NCI-H1048 (cell line): Measurements from ENCODE around the gene DIAPH2.

Source experiments
- DNase-seq: peaks from one replicate; lab custom pipeline; 2025; lab: John Stamatoyannopoulos, UW

DIAPH2 gene

DNA sequence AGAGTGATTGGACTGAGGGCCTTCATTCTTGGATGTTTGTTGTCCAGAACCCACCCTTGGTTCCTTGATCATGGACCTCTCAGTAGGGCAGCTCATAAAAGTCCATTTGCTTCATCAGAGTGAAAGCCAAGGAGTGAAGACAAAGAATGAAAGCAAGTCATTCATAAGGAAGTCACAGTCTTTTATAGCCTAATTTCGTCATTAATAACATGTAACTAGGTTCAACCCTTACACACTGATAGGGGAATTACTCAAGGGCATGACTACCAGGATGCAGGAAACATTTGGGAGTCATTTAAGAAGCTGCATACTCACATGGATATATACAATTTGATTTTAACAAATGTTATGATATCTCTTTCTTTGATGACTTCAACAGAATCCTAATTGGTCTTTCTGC lies 294.3 kb downstream of the DIAPH2 start:
- no peak for DNase-seq

DNA sequence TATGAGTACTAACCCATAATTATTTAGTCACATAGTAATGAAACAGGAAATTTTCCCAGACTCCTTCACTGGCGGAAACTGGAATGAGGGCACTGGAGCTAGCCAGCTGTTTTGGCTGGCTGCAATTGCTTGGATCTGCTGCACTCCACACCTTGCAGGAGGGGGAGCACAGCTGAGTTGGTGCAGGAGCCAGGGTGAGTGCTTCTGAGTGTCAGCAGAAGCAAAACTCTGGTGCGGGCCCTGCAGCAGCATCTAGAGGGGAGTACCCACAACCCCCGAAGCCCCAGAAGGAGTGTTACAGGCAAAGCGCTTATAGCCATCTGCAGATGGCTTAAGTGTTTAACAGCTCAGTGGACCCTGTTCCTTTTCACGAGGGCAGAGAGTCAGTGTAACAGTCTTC lies 295.1 kb downstream of the DIAPH2 start:
- no peak for DNase-seq

DNA sequence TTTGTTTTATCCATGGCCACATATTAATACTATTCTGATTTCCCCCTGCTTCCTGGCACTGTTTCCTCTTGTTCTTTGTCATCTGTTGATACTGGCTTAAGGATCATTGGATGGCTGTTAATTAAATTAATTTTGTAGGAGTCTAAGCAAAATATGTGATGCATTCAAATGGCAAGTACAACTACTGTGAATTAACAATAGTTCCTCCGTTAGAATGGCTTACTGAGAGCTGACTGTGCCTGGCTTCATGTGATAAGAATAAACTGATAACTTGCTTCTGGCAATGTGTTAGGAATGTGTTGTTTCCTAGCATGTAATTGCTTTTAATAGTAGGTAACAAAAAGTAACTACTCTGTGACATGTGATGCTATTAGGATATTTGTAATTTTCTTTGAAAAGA lies 297.5 kb downstream of the DIAPH2 start:
- no peak for DNase-seq

DNA sequence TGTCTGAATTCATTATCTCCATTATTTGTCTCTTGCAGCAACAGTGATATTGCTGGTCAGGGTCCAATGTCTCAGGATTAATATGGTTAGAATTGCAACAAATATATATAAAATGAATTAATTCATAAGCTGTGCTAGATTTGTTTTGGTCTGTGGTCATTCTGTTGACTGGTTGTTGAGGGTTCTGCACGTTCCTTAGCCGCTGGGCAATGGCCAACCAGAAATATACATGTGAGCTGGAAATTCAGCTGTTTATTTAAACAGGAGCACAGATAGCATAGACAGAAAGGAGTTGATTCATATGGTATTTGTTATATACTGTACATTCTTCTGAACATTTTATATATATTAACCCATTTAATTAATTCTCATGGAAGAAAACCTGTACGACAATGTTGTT lies 299.9 kb downstream of the DIAPH2 start:
- no peak for DNase-seq

DNA sequence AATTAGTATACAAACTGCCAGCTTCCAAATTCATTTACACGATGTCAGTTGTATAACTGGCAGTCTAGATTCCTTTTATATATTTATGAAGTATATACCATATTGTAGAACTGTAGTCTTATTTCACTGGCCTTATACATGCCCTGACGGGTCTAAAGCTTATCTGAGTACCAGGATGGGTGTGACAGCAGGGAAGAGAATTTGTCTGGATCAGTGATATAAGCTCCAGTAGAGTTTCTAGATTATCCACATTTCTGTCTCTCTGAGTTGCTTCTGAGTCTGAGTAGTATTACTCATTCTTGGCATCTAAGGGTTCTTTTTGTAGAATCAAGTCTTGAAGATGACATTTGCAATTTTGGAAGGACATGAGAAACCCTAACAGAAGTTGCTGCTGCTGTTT lies 300.4 kb downstream of the DIAPH2 start:
- DNase-seq: no peak

DNA sequence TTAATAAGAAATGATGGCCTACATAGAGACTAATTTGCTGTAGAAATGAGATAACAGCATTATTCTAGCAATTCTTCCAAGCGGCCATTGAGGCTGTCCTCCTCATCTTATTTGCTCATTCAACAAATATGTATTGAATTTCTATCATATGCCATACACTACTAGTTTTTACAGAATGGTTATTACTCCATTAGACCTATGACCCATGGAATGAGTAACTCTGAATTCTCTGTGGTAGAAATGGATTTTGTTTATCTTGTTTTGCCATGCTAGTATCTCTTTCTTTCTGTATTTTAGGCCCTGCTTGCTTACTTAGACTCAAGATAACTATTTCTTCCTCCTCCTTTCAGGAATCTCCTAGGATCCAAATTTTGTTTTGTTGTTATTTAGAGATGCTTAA lies 302.6 kb downstream of the DIAPH2 start:
- no peak for DNase-seq

DNA sequence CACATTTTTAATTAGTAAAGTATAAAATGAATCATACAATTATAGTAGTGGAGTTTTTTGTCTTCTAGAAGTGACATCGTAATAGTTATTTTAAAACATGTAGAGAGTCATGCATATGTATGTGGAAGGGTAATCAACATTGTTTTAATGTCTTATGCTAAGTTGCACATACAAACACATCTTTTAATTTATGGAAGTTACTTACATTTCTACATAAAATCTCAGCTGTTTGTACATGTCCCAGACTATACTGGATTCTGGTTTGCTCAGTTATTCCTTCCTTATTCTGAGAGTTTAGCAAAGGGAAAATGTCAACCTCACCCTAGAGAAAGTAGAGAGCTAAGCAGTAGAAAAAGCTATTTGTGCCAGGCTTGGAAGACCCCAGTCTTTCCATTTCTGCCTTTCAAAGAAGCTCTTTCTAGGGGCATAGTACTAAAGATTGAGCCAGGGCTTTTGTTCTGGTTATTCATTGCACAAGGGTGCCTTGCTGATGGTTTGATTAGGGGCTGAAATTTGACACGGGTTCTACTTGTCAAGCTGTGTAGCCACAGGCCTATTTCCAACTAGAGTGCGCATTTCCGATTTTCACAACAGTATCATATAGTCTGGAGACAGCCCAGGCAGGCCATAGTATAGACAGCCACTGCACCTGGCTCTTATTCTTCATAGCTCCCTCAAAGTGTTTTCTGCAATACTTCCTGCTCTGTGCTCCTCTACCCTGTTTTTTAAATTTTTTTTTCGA lies 305.4 kb downstream of the DIAPH2 start:
- DNase-seq: no peak

DNA sequence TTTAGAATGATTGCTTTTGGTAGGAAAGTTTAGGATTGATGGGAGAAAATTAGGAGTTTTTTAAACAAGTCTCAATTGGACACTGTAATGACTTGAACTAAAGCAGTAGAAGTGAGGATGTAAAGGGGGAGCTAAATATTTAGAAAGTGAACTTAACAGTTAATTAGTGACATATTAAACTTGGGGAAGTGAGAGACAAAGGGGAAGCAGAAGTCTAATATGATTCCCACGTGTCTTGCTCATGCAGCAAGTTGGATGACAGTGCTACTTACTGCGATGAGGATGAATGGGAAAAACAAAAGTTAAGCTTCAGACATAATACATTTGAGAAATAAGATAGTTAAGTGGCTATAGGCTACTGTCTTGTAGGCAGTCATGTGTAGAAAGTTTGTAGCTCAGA lies 309.5 kb downstream of the DIAPH2 start:
- no peak for DNase-seq

DNA sequence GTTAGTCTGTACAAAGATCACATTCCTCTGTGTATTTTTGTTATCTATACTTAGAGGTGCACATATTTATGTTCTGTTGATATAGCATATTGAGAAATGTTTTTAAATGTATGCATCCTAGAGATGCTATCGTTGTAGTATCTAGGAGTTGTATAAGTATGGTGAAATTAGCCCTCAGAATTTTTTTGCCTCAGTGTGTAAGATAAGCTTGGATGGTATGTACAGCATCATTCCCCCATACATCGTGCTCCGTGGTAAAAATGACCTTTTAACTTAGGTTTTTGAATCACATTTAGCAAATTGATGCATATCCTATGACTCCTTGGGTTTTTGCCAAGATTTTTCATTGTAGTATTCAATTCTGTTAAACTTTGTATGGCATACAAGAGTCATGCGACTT lies 312.6 kb downstream of the DIAPH2 start:
- DNase-seq: no peak

DNA sequence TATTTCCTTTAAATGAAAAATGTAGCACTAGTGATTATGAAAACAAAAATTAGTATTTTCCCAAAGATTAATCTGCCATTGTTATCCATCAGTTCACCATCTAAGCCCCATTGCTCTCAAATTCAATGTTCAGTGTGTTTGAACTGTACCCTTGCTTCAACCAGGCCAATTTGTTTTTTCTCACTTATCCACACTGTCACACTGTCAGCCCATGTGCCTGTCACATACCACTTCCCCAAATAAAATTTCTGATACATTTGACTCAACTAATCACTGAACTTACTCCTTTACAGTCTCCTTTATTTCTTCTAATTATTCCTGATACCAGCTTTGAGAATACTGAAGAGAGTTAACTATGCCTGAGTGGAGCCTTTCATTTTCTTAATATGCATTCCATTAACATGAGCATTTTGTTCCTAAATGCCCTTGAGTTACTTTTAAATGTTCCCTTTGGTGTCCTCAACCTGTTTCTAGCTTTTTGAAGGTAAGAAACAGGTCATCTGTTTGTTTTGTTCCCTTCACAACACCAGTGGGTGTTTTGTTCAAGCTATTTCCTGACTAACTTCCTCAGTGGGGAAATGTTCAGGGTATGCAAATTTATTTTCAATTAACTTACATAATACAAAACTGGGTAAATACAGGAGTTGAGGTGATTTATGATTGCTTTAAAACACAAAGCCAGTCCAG lies 316.2 kb downstream of the DIAPH2 start:
- DNase-seq: no peak

DNA sequence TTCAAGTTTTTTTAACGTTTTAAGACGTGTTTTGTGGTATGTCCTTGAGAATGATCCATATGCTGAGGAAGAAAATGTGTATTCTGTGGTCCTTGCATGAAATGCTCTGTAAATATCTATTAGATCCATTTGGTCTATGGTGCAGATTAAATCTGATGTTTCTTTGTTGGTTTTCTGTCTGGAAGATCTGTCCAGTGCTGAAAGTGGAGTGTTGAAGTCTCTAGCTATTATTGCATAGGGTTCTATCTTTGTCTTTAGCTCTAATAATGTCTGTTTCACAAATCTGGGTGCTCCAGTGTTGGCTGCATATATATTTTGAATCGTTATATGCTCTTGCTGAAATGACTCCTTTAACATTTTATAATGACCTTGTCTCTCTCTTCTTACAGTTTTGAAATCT lies 321.5 kb downstream of the DIAPH2 start:
- no peak for DNase-seq

DNA sequence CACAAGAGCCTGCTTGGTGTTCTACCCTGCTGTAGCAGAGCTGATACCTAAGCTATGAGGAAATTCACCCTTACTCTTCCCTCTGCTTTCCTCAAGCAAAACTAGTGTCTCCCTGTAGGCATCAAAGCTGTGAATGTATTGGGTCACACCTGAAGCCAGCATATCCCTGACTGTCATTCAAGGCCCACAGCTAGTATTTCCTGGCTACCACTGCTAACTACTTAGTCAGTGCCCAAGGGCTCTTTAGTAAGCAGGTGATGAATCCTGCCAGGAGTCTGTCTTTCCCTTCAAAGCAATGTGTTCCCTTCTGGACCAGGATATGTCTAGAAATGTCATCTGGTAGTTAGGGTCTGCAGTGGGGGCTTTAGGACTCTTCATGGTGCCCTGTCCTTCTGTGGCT lies 324.7 kb downstream of the DIAPH2 start:
- DNase-seq: no peak

DNA sequence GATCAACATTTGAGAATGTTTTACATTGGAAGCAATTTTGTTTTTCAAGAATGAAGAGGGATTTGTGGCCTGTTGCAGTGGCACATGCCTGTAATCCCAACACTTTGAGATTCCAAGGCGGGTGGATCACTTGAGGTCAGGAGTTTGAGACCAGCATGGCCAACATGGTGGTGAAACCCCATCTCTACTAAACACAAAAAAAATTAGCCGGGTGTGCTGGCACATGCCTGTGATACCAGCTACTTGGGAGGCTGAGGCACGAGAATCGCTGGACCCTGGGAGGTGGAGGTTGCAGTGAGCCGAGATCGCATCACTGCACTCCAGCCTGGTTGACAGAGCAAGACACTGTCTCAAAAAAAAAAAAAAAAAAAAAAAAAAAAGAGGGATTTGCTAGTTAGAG lies 326.9 kb downstream of the DIAPH2 start:
- DNase-seq: no peak

DNA sequence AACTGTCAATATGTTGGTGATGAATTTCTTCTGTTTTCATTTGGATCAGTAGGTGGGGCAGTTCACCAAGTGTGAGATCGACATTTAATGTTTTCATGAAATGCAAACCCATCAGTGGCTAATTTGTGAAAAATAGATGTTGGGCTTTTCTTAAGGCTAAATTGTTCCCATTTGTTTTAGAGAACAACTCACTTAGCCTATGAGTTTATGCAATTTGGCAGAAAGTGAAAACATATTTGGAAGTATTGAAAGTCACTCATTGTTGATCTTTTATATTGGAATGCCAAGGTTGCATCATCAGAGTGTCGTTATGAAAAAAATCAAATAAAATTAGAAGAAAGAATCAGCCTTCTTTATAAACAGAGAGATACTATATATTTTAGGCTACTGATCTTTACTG lies 331.5 kb downstream of the DIAPH2 start:
- no peak for DNase-seq

DNA sequence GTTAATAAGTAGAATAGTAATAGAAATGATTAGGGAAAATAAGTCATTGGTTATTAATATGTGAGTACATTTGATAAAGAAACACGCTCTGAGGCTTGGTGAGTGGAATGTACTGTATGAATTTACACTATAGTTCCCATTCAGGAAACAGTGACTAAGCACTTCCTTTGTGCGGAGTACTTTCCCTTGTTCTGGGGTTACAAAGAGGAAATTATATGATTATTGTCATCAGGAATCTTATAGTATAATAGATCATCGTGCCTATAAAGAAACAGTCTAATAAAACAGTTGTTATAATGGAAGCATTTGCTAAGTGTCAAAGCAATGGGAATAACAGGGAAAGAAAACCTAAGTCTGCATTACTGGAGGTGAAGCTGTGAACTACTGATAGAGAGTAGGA lies 337.0 kb downstream of the DIAPH2 start:
- DNase-seq: no peak

DNA sequence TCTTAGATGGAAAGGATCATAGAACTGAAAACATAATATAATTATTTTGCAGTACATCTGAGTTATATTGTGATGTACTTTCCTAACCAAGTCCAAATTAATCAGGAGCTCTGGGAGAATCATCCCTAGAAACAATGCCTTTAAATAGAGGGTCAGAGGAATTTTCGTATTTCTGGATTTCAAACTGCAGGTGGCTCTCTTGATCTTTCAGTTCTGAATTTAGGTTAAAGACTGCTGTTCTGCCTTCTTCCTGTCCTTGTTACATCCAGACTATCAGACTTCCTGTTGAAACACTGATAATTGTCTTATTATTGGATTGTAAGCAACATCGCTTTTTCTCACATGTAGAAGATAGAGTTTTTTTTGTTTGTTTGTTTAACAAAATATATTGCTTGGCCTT lies 341.8 kb downstream of the DIAPH2 start:
- DNase-seq: no peak

DNA sequence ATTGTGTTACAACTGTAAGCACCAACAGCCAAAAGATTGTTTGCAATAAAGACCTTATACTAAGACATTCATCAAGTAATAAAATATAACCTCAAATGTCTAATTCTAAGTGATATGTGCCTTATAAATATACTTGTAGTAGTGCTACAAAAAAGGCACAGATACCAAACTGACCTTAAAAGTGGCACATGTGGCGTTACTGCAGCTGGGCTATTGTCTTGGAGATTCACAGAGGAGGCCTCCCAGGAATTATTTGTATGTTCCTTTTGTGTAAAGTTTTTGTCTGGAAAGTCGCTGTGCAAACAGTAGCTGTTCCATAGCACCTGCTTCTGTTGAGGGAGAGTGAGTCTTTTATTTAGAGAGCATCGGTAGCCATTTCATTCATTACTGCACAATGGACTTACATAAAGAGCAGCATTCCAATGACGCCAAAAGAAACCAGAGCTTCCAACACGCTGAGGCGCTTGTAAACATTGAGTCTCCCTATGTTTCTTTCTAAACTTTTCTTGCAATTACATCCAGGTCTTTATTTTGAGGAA lies 342.8 kb downstream of the DIAPH2 start:
- no peak for DNase-seq

DNA sequence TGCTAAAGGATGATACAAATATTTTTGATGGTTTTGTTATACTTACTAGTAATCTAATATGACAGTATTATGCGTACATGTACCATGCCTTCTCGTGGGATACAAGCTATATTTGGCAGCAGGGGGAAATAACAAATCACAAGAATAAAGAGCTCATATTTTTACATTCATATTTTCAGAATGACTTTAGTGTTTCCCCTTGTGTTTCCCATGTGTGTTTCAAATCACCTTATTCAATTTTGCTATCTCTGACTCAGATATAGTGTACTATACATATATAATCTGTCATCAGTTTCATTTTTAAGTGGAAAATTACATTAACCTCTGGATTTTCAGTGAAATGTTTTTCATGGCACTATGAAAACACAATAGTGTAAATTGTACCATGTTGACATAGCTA lies 345.8 kb downstream of the DIAPH2 start:
- no peak for DNase-seq

DNA sequence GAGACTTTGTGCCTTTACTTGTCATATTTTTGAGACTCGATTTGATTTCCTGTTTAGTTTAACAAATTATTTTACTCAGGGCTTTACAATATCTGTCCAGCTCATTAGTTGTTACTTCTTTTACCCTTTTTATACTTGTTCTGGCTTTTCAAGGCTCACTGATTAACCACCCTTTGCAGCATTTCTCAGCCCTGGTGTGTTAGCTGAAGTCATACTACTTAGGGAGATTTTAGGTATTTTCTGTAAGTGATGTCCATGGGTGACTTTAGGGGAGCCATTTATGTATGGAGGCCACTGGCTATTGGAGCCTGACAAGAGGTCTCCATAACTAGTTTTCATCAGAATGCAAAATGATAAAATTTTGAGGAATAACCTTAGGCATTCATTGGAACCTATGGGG lies 346.3 kb downstream of the DIAPH2 start:
- no peak for DNase-seq

DNA sequence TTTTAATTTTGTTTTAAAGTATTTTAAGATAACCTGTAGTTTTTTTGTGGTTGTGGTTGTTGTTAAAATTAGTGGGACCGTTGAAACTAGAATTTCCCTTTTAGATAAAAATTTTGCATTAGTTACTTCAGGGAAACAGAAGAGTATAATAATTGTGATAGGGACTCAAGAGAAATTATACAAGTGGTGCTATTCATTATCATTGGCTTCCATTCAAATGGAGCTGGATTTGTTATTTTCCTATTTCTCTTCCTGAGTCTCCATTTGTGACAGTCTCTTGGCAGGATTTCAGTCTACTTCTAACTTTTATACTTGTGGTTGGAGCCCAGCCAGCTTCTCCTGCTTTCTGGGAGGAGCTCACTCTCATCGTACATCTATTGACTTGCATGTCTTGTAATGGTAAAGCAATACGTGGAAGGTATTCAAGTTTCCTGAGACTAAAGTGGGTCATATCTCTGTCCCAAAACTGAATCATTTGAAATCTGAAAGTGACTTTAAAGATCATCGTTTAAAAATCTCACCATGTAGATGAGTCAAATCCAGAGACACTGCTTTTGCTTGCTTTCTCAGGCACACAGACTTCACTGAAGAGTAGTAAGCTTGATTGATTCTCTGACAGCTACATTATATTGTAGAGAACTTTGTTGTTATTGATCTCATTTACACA lies 354.9 kb downstream of the DIAPH2 start:
- no peak for DNase-seq

DNA sequence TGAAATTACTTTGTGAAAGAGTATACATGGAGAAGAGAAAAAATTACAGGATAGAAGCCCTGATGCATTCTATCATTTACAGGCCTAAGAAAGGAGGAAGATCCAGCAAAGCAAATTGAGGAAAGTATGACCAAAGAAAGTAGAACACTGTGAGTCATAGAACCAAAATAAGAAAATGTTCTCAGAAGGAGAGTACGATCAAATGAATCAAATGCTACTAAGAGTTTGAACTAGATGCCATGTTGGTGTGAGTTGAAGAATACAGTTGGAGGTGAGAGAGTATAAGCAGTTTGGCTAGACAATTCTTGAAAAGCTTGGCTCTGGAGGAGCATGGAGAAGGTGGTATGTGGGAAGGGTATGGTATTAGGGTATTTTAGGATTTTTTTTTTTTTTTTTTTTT lies 360.8 kb downstream of the DIAPH2 start:
- DNase-seq: no peak

DNA sequence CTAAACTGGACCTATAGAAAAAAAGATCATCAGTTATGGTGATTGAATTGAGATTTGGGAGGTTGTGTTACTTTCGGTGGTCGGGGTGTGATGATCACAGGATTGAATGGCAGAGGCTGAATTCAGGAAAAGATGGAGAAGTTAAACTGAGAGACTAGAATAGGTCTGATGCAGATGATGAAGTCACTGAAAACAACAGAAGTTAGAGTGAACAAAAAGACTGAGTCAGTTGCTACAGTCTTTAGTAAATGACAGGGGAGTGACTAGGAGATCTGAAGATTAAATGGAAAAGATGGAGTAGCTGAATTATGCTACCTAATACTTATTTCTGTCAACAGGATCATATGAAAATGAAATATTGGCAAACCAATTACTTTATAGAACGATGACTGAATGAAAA lies 362.2 kb downstream of the DIAPH2 start:
- DNase-seq: no peak

DNA sequence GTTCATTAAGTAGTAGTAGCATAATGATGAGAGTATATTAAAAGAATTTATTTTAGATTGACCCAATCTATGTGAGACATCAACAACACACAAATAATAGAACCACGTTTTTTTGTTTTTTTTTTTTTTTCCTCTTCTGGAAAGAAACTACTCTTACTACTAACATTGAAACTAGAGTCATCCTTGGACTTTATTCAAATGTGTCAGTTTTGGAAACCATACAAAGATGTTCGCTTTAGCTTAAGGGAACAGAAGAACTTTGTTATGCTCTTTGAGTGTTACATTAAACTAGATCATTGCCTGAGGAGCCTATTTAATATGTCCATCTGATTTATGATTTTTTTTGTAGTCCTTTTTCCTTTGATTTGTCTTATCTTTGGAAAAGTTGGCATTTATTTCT lies 365.8 kb downstream of the DIAPH2 start:
- no peak for DNase-seq
